ENCODE measurements around the gene MAP3K5.

MAP3K5 gene

DNA sequence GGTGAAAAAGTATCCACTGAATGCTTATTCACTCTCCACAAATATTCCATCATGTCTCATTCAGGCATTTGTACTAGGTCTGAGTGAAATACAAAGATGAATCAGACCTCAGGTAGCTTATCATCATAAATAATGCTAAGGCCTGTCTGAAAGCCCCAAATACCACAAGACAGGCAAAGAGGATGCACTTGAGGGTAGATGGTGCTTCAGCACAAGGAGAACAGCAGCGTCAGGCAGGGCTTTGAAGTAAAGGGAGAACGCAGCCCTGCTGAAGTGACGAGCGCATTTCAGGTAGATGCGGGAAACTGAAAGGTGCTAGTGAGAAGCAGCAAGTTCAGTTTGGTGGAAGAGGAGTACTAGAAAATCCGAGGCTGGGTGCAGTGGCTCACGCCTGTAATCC lies 38.7 kb downstream of the MAP3K5 start:
- no peak for DNase-seq (ENCODE audit: low read depth)
- TF ChIP-seq, protein P1, sequence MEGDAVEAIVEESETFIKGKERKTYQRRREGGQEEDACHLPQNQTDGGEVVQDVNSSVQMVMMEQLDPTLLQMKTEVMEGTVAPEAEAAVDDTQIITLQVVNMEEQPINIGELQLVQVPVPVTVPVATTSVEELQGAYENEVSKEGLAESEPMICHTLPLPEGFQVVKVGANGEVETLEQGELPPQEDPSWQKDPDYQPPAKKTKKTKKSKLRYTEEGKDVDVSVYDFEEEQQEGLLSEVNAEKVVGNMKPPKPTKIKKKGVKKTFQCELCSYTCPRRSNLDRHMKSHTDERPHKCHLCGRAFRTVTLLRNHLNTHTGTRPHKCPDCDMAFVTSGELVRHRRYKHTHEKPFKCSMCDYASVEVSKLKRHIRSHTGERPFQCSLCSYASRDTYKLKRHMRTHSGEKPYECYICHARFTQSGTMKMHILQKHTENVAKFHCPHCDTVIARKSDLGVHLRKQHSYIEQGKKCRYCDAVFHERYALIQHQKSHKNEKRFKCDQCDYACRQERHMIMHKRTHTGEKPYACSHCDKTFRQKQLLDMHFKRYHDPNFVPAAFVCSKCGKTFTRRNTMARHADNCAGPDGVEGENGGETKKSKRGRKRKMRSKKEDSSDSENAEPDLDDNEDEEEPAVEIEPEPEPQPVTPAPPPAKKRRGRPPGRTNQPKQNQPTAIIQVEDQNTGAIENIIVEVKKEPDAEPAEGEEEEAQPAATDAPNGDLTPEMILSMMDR (conservative IDR thresholded peaks at IDR 0.05; ENCODE audit: low read length): no peak
- no peak overlapping the region for H3K4me3 ChIP-seq (ENCODE audit: low read length)

GRCh38 chr6:136752554-136752953 lies 39.7 kb downstream of the MAP3K5 start:
- TF ChIP-seq, protein P1 (conservative IDR thresholded peaks at IDR 0.05; ENCODE audit: low read length): no peak
- no peak for DNase-seq (ENCODE audit: low read depth)
- H3K4me3 ChIP-seq (ENCODE audit: low read length): no peak overlapping the region

DNA sequence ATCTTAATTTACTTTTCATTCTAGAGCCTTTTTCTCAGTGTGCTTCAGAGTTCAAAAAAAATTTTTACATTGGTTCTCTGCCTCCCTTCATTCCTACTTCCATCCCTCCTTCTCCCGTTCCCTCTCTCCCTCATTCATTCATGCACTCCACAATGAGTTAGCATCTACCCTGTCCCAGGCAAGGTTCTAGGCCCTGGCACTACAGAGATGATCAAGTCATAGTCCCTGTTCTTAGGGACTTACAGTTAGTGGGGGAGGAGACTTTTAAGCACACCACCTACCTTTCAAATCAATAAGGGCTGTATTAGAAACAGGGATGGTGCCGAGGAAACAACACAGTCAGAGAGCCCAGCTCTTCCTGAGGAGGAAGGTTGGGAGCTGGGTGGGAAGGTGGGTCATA lies 40.3 kb downstream of the MAP3K5 start:
- TF ChIP-seq, protein P1 (conservative IDR thresholded peaks at IDR 0.05; ENCODE audit: low read length): no peak
- H3K4me3 ChIP-seq (ENCODE audit: low read length): no peak overlapping the region
- DNase-seq (ENCODE audit: low read depth): no peak

- peak; percentile 78 for DNase-seq (ENCODE audit: low read depth)
Observed at GRCh38 chr6:136751522-136751956, 40.7 kb downstream of the MAP3K5 start.

GRCh38 chr6:136750696-136751521 lies 41.4 kb downstream of the MAP3K5 start:
- TF ChIP-seq, protein P1 (conservative IDR thresholded peaks at IDR 0.05; ENCODE audit: low read length): no peak
- no peak overlapping the region for H3K4me3 ChIP-seq (ENCODE audit: low read length)
- no peak for DNase-seq (ENCODE audit: low read depth)

More at GRCh38 chr6:136751522-136751956, 40.7 kb downstream of the MAP3K5 start:
- TF ChIP-seq, protein P1 (conservative IDR thresholded peaks at IDR 0.05; ENCODE audit: low read length): no peak
- no peak overlapping the region for H3K4me3 ChIP-seq (ENCODE audit: low read length)

- TF ChIP-seq, protein P1 (conservative IDR thresholded peaks at IDR 0.05; ENCODE audit: low read length): no peak
- no peak overlapping the region for H3K4me3 ChIP-seq (ENCODE audit: low read length)
- no peak for DNase-seq (ENCODE audit: low read depth)
Observed at GRCh38 chr6:136749359-136749997, 42.8 kb downstream of the MAP3K5 start.

- no peak overlapping the region for H3K4me3 ChIP-seq (ENCODE audit: low read length)
- TF ChIP-seq, protein P1 (conservative IDR thresholded peaks at IDR 0.05; ENCODE audit: low read length): no peak
- DNase-seq (ENCODE audit: low read depth): no peak
Observed at GRCh38 chr6:136747507-136747906, 44.8 kb downstream of the MAP3K5 start.
